Panc1 (cell line): Measurements from ENCODE around the gene C1orf226.

ENCODE experiments used
- CTCF ChIP-seq: fragments of 450-650 bp; IDR thresholded peaks from 2 replicates; pipeline ENCODE4 v1.5.1; 2017; ENCODE audit warnings: mild to moderate bottlenecking
- REST ChIP-seq, 2 experiments: IDR thresholded peaks; 2 replicates each; pipeline ENCODE4 v1.6.1; 2011 to 2012; ENCODE audit warnings: low read depth in 2 of 2, control low read depth in 1 of 2, low read length in 1 of 2, mild to moderate bottlenecking in 1 of 2, moderate library complexity in 1 of 2; ENCODE audit not compliant: insufficient read depth in 1 of 2
- TCF7L2 ChIP-seq: IDR thresholded peaks from 2 replicates; pipeline ENCODE4 v1.6.1; 2011; ENCODE audit warnings: mild to moderate bottlenecking, low read depth, low read length, inconsistent platforms

- TF ChIP-seq REST (IDR thresholded peaks at IDR 0.05; ENCODE audit: insufficient read depth in 1 of 2, low read depth in 2 of 2, low read length in 1 of 2), result no peak
- no peak for TF ChIP-seq CTCF
- TF ChIP-seq TCF7L2, result no peak
These were observed 14.8 kb downstream of the C1orf226 start for GRCh38 chr1:162396201-162396906.
